ENCODE results near the gene ABCF2. TPM values are rescaled to one million over a fixed set of nuclear protein-coding genes. Genes with fewer than 3 reads are reported as not detected.

The ABCF2 gene
- total RNA-seq, 1 donor: 9.7 TPM

- Histone ChIP-seq H3K4me1 (ENCODE audit: insufficient read depth, low read length) (no peaks in the 10 kb centered on the region), H3K27me3 (ENCODE audit: insufficient read depth, low read length) (no peaks in the 10 kb centered on the region), H3K4me3 (ENCODE audit: low read length) (no peak overlapping the region), H3K9me3 (ENCODE audit: low read depth, low read length) (no peaks in the 10 kb centered on the region)
These were observed 33.5 kb upstream of the ABCF2 start for GRCh38 chr7:151260471-151260870.

- Histone ChIP-seq H3K4me1 (ENCODE audit: insufficient read depth, low read length) (no peaks in the 10 kb centered on the region), H3K9me3 (ENCODE audit: low read depth, low read length) (no peaks in the 10 kb centered on the region), H3K4me3 (ENCODE audit: low read length) (no peak overlapping the region), H3K27me3 (ENCODE audit: insufficient read depth, low read length) (peaks cover 4% of the 10 kb centered on the region)
These were observed 31.0 kb upstream of the ABCF2 start for GRCh38 chr7:151257990-151258389.

GRCh38 chr7:151256410-151257045 lies 29.5 kb upstream of the ABCF2 start:
- H3K27me3 ChIP-seq (ENCODE audit: insufficient read depth, low read length): peaks cover 15% of the 10 kb centered on the region
- no peak overlapping the region for H3K4me3 ChIP-seq (ENCODE audit: low read length)
- H3K9me3 ChIP-seq (ENCODE audit: low read depth, low read length): no peaks in the 10 kb centered on the region
- peaks cover 5% of the 10 kb centered on the region for H3K4me1 ChIP-seq (ENCODE audit: insufficient read depth, low read length)

- Histone ChIP-seq H3K4me1 (ENCODE audit: insufficient read depth, low read length) (peaks cover 12% of the 10 kb centered on the region), H3K4me3 (ENCODE audit: low read length) (no peak overlapping the region), H3K27me3 (ENCODE audit: insufficient read depth, low read length) (peaks cover 25% of the 10 kb centered on the region), H3K9me3 (ENCODE audit: low read depth, low read length) (no peaks in the 10 kb centered on the region)
These were observed 28.4 kb upstream of the ABCF2 start for GRCh38 chr7:151255390-151255789.

GRCh38 chr7:151254851-151255250 lies 27.8 kb upstream of the ABCF2 start:
- Histone ChIP-seq H3K4me1 (ENCODE audit: insufficient read depth, low read length) (peaks cover 14% of the 10 kb centered on the region), H3K9me3 (ENCODE audit: low read depth, low read length) (no peaks in the 10 kb centered on the region), H3K27me3 (ENCODE audit: insufficient read depth, low read length) (peaks cover 29% of the 10 kb centered on the region), H3K4me3 (ENCODE audit: low read length) (no peak overlapping the region)

GRCh38 chr7:151254316-151254715 lies 27.3 kb upstream of the ABCF2 start:
- peaks cover 30% of the 10 kb centered on the region for H3K27me3 ChIP-seq (ENCODE audit: insufficient read depth, low read length)
- no peak overlapping the region for H3K4me3 ChIP-seq (ENCODE audit: low read length)
- no peaks in the 10 kb centered on the region for H3K9me3 ChIP-seq (ENCODE audit: low read depth, low read length)
- peaks cover 19% of the 10 kb centered on the region for H3K4me1 ChIP-seq (ENCODE audit: insufficient read depth, low read length)

GRCh38 chr7:151252961-151253711 lies 26.1 kb upstream of the ABCF2 start:
- H3K4me3 ChIP-seq (ENCODE audit: low read length): no peak overlapping the region
- H3K27me3 ChIP-seq (ENCODE audit: insufficient read depth, low read length): peaks cover 30% of the 10 kb centered on the region
- no peaks in the 10 kb centered on the region for H3K9me3 ChIP-seq (ENCODE audit: low read depth, low read length)
- H3K4me1 ChIP-seq (ENCODE audit: insufficient read depth, low read length): peaks cover 29% of the 10 kb centered on the region

- Histone ChIP-seq H3K4me3 (ENCODE audit: low read length) (no peak overlapping the region), H3K4me1 (ENCODE audit: insufficient read depth, low read length) (peaks cover 35% of the 10 kb centered on the region), H3K9me3 (ENCODE audit: low read depth, low read length) (no peaks in the 10 kb centered on the region), H3K27me3 (ENCODE audit: insufficient read depth, low read length) (peaks cover 33% of the 10 kb centered on the region)
These were observed 25.5 kb upstream of the ABCF2 start for GRCh38 chr7:151252561-151252835.

- H3K4me3 ChIP-seq (ENCODE audit: low read length): no peak overlapping the region
- H3K9me3 ChIP-seq (ENCODE audit: low read depth, low read length): no peaks in the 10 kb centered on the region
- H3K27me3 ChIP-seq (ENCODE audit: insufficient read depth, low read length): peaks cover 39% of the 10 kb centered on the region
- peaks cover 37% of the 10 kb centered on the region for H3K4me1 ChIP-seq (ENCODE audit: insufficient read depth, low read length)
These were observed 24.9 kb upstream of the ABCF2 start for GRCh38 chr7:151251689-151252560.

- no peaks in the 10 kb centered on the region for H3K9me3 ChIP-seq (ENCODE audit: low read depth, low read length)
These were observed 24.3 kb upstream of the ABCF2 start for GRCh38 chr7:151251328-151251688.

GRCh38 chr7:151250181-151251132 lies 23.5 kb upstream of the ABCF2 start:
- H3K9me3 ChIP-seq (ENCODE audit: low read depth, low read length): no peaks in the 10 kb centered on the region
- H3K27me3 ChIP-seq (ENCODE audit: insufficient read depth, low read length): peaks cover 51% of the 10 kb centered on the region
- H3K4me3 ChIP-seq (ENCODE audit: low read length): no peak overlapping the region
- H3K4me1 ChIP-seq (ENCODE audit: insufficient read depth, low read length): peaks cover 42% of the 10 kb centered on the region

More at GRCh38 chr7:151251328-151251688, 24.3 kb upstream of the ABCF2 start:
- peaks cover 37% of the 10 kb centered on the region for H3K4me1 ChIP-seq (ENCODE audit: insufficient read depth, low read length)
- H3K4me3 ChIP-seq (ENCODE audit: low read length): no peak overlapping the region
- H3K27me3 ChIP-seq (ENCODE audit: insufficient read depth, low read length): peaks cover 45% of the 10 kb centered on the region

- Histone ChIP-seq H3K27me3 (ENCODE audit: insufficient read depth, low read length) (peaks cover 57% of the 10 kb centered on the region), H3K9me3 (ENCODE audit: low read depth, low read length) (no peaks in the 10 kb centered on the region), H3K4me3 (ENCODE audit: low read length) (no peak overlapping the region), H3K4me1 (ENCODE audit: insufficient read depth, low read length) (peaks cover 49% of the 10 kb centered on the region)
These were observed 22.7 kb upstream of the ABCF2 start for GRCh38 chr7:151249732-151250072.

GRCh38 chr7:151249034-151249731 lies 22.2 kb upstream of the ABCF2 start:
- Histone ChIP-seq H3K9me3 (ENCODE audit: low read depth, low read length) (no peaks in the 10 kb centered on the region), H3K4me1 (ENCODE audit: insufficient read depth, low read length) (peaks cover 54% of the 10 kb centered on the region), H3K4me3 (ENCODE audit: low read length) (no peak overlapping the region), H3K27me3 (ENCODE audit: insufficient read depth, low read length) (peaks cover 62% of the 10 kb centered on the region)

- H3K9me3 ChIP-seq (ENCODE audit: low read depth, low read length): no peaks in the 10 kb centered on the region
- H3K4me1 ChIP-seq (ENCODE audit: insufficient read depth, low read length): peaks cover 61% of the 10 kb centered on the region
- peaks cover 62% of the 10 kb centered on the region for H3K27me3 ChIP-seq (ENCODE audit: insufficient read depth, low read length)
- no peak within 1 kb of the TSS for H3K4me3 ChIP-seq (ENCODE audit: low read length)
These were observed 21.5 kb upstream of the ABCF2 start, which contains the start of gene SMARCD3 for GRCh38 chr7:151248346-151249033. TSS of gene SMARCD3 (minus strand) at chr7:151248694. CDS start at chr7:151248562, 132 bp downstream.
